Neural cell (in vitro differentiated cells): ENCODE measurements around the gene PCP2.

Experiments used
- EP300 ChIP-seq: fragments of 450-650 bp; conservative IDR thresholded peaks from 2 replicates; pipeline ENCODE4 v1.6.1; 2014; ENCODE audit warnings: antibody characterized with exemption, mild to moderate bottlenecking, moderate library complexity; ENCODE audit not compliant: poor library complexity, severe bottlenecking
- TF ChIP-seq, protein P1 (sequence below): fragments of 450-650 bp; IDR thresholded peaks from 2 replicates; pipeline ENCODE4 v1.5.1; 2014; ENCODE audit warnings: antibody characterized with exemption, mild to moderate bottlenecking, moderate library complexity; ENCODE audit not compliant: poor library complexity, severe bottlenecking

- TF ChIP-seq, protein P1, sequence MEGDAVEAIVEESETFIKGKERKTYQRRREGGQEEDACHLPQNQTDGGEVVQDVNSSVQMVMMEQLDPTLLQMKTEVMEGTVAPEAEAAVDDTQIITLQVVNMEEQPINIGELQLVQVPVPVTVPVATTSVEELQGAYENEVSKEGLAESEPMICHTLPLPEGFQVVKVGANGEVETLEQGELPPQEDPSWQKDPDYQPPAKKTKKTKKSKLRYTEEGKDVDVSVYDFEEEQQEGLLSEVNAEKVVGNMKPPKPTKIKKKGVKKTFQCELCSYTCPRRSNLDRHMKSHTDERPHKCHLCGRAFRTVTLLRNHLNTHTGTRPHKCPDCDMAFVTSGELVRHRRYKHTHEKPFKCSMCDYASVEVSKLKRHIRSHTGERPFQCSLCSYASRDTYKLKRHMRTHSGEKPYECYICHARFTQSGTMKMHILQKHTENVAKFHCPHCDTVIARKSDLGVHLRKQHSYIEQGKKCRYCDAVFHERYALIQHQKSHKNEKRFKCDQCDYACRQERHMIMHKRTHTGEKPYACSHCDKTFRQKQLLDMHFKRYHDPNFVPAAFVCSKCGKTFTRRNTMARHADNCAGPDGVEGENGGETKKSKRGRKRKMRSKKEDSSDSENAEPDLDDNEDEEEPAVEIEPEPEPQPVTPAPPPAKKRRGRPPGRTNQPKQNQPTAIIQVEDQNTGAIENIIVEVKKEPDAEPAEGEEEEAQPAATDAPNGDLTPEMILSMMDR = no peak
- no peak for TF ChIP-seq EP300
These were observed 31.6 kb upstream of the PCP2 start for GRCh38 chr19:7665076-7665475.
